HAP-1 (cell line): Measurements from ENCODE around the gene SPATA16.

ENCODE experiments used
- DNase-seq, 2 experiments: peaks; one replicate each; pipeline ENCODE4 v3.0.0-alpha.2; 2016 to 2020; ENCODE audit warnings: low spot score in 2 of 2
- H3K27me3 ChIP-seq: fragments of 250-450 bp; sonication (Bioruptor Pico); 2 replicates; pipeline ENCODE4 v1.5.1; 2020; ENCODE audit warnings: low read depth, mild to moderate bottlenecking, moderate library complexity
- H3K36me3 ChIP-seq: fragments of 250-450 bp; sonication (Bioruptor Pico); replicated peaks from 2 replicates; pipeline ENCODE4 v1.5.1; 2020; ENCODE audit warnings: mild to moderate bottlenecking
- H3K4me1 ChIP-seq: fragments of 250-450 bp; sonication (Bioruptor Pico); 2 replicates; pipeline ENCODE4 v1.5.1; 2020; ENCODE audit warnings: mild to moderate bottlenecking
- H3K4me3 ChIP-seq: fragments of 250-450 bp; sonication (Bioruptor Pico); 2 replicates; pipeline ENCODE4 v1.5.1; 2020; ENCODE audit warnings: mild to moderate bottlenecking, moderate library complexity
- H3K9me3 ChIP-seq: fragments of 250-450 bp; sonication (Bioruptor Pico); 2 replicates; pipeline ENCODE4 v1.5.1; 2020; ENCODE audit warnings: mild to moderate bottlenecking, moderate library complexity
- in situ Hi-C: fragments of 300-500 bp; cut with MboI; formaldehyde crosslinking; loops from 3 replicates; pipeline ENCODE4 v1.14.3; 2020; ENCODE audit warnings: low sequenced_read_pairs, inconsistent platforms, mixed read lengths

SPATA16 gene

GRCh38 chr3:173096994-173097785 is 43.8 kb downstream of the SPATA16 start:
- no peaks in the 10 kb centered on the region for H3K9me3 ChIP-seq
- no peaks in the 10 kb centered on the region for H3K27me3 ChIP-seq
- in situ Hi-C loops, result no loop called here
- no peak for DNase-seq
- no peaks in the 10 kb centered on the region for H3K36me3 ChIP-seq
- no peak overlapping the region for H3K4me3 ChIP-seq
- no peaks in the 10 kb centered on the region for H3K4me1 ChIP-seq

GRCh38 chr3:173096140-173096539 is 44.9 kb downstream of the SPATA16 start:
- in situ Hi-C loops, result no loop called here
- Histone ChIP-seq H3K4me3 (no peak overlapping the region), H3K36me3 (no peaks in the 10 kb centered on the region), H3K27me3 (no peaks in the 10 kb centered on the region), H3K9me3 (no peaks in the 10 kb centered on the region), H3K4me1 (no peaks in the 10 kb centered on the region)
- DNase-seq, result no peak

GRCh38 chr3:173092038-173092437 is 49.0 kb downstream of the SPATA16 start:
- in situ Hi-C loops, result no loop called here

GRCh38 chr3:173090492-173090891 is 50.5 kb downstream of the SPATA16 start:
- H3K4me1 ChIP-seq, result no peaks in the 10 kb centered on the region
- no peaks in the 10 kb centered on the region for H3K9me3 ChIP-seq
- in situ Hi-C loops, result no loop called here
- H3K4me3 ChIP-seq, result no peak overlapping the region
- no peaks in the 10 kb centered on the region for H3K36me3 ChIP-seq
- no peak for DNase-seq
- no peaks in the 10 kb centered on the region for H3K27me3 ChIP-seq

More at GRCh38 chr3:173092038-173092437, 49.0 kb downstream of the SPATA16 start:
- no peak for DNase-seq
- Histone ChIP-seq H3K36me3 (no peaks in the 10 kb centered on the region), H3K9me3 (no peaks in the 10 kb centered on the region), H3K4me3 (no peak overlapping the region), H3K4me1 (no peaks in the 10 kb centered on the region), H3K27me3 (no peaks in the 10 kb centered on the region)

- Histone ChIP-seq H3K4me1 (no peaks in the 10 kb centered on the region), H3K36me3 (no peaks in the 10 kb centered on the region), H3K9me3 (no peaks in the 10 kb centered on the region), H3K4me3 (no peak overlapping the region), H3K27me3 (no peaks in the 10 kb centered on the region)
- in situ Hi-C loops, result no loop called here
- no peak for DNase-seq
These were observed 51.8 kb downstream of the SPATA16 start for GRCh38 chr3:173089283-173089682.

GRCh38 chr3:173078525-173078924 is 62.5 kb downstream of the SPATA16 start:
- Histone ChIP-seq H3K4me1 (no peaks in the 10 kb centered on the region; the same call in 1 of the 2 replicates), H3K36me3 (no peaks in the 10 kb centered on the region), H3K4me3 (no peak overlapping the region), H3K27me3 (no peaks in the 10 kb centered on the region), H3K9me3 (no peaks in the 10 kb centered on the region)
- no peak for DNase-seq
- in situ Hi-C loops, result no loop called here

- H3K4me3 ChIP-seq, result no peak overlapping the region
- H3K9me3 ChIP-seq, result no peaks in the 10 kb centered on the region
- in situ Hi-C loops, result no loop called here
- no peaks in the 10 kb centered on the region for H3K27me3 ChIP-seq
- no peaks in the 10 kb centered on the region for H3K4me1 ChIP-seq
- H3K36me3 ChIP-seq, result no peaks in the 10 kb centered on the region
- no peak for DNase-seq
These were observed 74.7 kb downstream of the SPATA16 start for GRCh38 chr3:173066044-173067004.

- H3K27me3 ChIP-seq, result no peaks in the 10 kb centered on the region
- in situ Hi-C loops, result no loop called here
- no peaks in the 10 kb centered on the region for H3K4me1 ChIP-seq
- H3K4me3 ChIP-seq, result no peak overlapping the region
- H3K36me3 ChIP-seq, result no peaks in the 10 kb centered on the region
- H3K9me3 ChIP-seq, result no peaks in the 10 kb centered on the region
- no peak for DNase-seq
These were observed 75.5 kb downstream of the SPATA16 start for GRCh38 chr3:173065543-173065981.

GRCh38 chr3:173064631-173065030 is 76.4 kb downstream of the SPATA16 start:
- DNase-seq, result no peak
- no peaks in the 10 kb centered on the region for H3K4me1 ChIP-seq
- no peak overlapping the region for H3K4me3 ChIP-seq
- in situ Hi-C loops, result no loop called here
- no peaks in the 10 kb centered on the region for H3K9me3 ChIP-seq
- no peaks in the 10 kb centered on the region for H3K36me3 ChIP-seq
- H3K27me3 ChIP-seq, result no peaks in the 10 kb centered on the region

GRCh38 chr3:173058229-173058628 is 82.8 kb downstream of the SPATA16 start:
- Histone ChIP-seq H3K4me1 (no peaks in the 10 kb centered on the region), H3K36me3 (no peaks in the 10 kb centered on the region), H3K27me3 (no peaks in the 10 kb centered on the region), H3K9me3 (no peaks in the 10 kb centered on the region), H3K4me3 (no peak overlapping the region)
- in situ Hi-C loops, result no loop called here
- no peak for DNase-seq

- no peak for DNase-seq
- Histone ChIP-seq H3K4me1 (no peaks in the 10 kb centered on the region; the same call in 1 of the 2 replicates), H3K9me3 (no peaks in the 10 kb centered on the region), H3K27me3 (no peaks in the 10 kb centered on the region), H3K36me3 (no peaks in the 10 kb centered on the region), H3K4me3 (no peak overlapping the region)
- in situ Hi-C loops, result no loop called here
These were observed 85.7 kb downstream of the SPATA16 start for GRCh38 chr3:173055228-173055933.

GRCh38 chr3:173049360-173049759 is 91.7 kb downstream of the SPATA16 start:
- in situ Hi-C loops, result no loop called here
- H3K36me3 ChIP-seq, result no peaks in the 10 kb centered on the region
- H3K4me3 ChIP-seq, result no peak overlapping the region

GRCh38 chr3:173045770-173046382 is 95.2 kb downstream of the SPATA16 start:
- H3K4me1 ChIP-seq, result no peaks in the 10 kb centered on the region
- DNase-seq, result no peak
- H3K4me3 ChIP-seq, result no peak overlapping the region
- H3K9me3 ChIP-seq, result no peaks in the 10 kb centered on the region
- no peaks in the 10 kb centered on the region for H3K36me3 ChIP-seq
- no peaks in the 10 kb centered on the region for H3K27me3 ChIP-seq
- in situ Hi-C loops, result no loop called here

More at GRCh38 chr3:173049360-173049759, 91.7 kb downstream of the SPATA16 start:
- no peaks in the 10 kb centered on the region; the same call in 1 of the 2 replicates for H3K4me1 ChIP-seq
- no peaks in the 10 kb centered on the region for H3K9me3 ChIP-seq
- DNase-seq, result no peak
- H3K27me3 ChIP-seq, result no peaks in the 10 kb centered on the region
